Stomach (tissue), 4 donors: Measurements from ENCODE around the gene BANP.

Source experiments
- EP300 ChIP-seq: sonication (generic); formaldehyde crosslinking; IDR thresholded peaks from one replicate; pipeline ENCODE4 v1.6.1; 2017; ENCODE audit warnings: antibody characterized with exemption
- POLR2A ChIP-seq, 4 donors: fragments of 450-650 bp; IDR thresholded peaks; one replicate each; pipeline ENCODE4 v1.6.1; 2016; ENCODE audit warnings: antibody characterized with exemption in 4 of 4, control low read depth in 2 of 4, mild to moderate bottlenecking in 1 of 4, moderate library complexity in 1 of 4
- POLR2AphosphoS5 ChIP-seq, 3 donors: sonication (generic); formaldehyde crosslinking; IDR thresholded peaks; one replicate each; pipeline ENCODE4 v1.6.1; 2016; ENCODE audit warnings: antibody characterized with exemption in 3 of 3
- TF ChIP-seq, protein P1 (sequence below), 7 experiments: fragments of 450-650 bp in 4 of 7; fragments of 200-600 bp in 3 of 7; sonication (generic) in 3 of 7; IDR thresholded peaks; one replicate each; pipeline ENCODE4 v1.5.1; 2016 to 2019; ENCODE audit warnings: antibody characterized with exemption in 7 of 7, control low read depth in 2 of 7, mild to moderate bottlenecking in 1 of 7

DNA sequence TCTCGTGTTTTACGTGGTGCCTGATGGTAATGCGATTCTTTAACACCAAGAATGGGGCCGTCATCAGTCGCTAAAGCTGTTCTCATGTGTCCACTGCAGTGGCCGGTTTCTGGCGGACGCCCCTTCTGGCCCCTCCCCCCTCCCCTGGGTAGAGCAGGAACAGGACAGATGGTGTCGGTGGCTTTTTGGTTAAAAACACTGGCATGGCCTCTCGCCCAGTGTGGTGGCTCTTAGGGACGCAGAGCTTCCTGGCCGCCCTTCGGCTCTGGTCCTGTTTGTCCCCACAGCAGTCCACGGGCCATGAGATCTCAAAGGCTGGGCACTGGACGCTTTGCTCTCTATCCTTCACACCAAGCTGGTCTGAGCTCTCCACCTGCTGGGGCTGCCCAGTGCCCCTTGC, 151.8 kb downstream of the BANP start:
- TF ChIP-seq, protein P1, sequence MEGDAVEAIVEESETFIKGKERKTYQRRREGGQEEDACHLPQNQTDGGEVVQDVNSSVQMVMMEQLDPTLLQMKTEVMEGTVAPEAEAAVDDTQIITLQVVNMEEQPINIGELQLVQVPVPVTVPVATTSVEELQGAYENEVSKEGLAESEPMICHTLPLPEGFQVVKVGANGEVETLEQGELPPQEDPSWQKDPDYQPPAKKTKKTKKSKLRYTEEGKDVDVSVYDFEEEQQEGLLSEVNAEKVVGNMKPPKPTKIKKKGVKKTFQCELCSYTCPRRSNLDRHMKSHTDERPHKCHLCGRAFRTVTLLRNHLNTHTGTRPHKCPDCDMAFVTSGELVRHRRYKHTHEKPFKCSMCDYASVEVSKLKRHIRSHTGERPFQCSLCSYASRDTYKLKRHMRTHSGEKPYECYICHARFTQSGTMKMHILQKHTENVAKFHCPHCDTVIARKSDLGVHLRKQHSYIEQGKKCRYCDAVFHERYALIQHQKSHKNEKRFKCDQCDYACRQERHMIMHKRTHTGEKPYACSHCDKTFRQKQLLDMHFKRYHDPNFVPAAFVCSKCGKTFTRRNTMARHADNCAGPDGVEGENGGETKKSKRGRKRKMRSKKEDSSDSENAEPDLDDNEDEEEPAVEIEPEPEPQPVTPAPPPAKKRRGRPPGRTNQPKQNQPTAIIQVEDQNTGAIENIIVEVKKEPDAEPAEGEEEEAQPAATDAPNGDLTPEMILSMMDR (IDR thresholded peaks at IDR 0.05) = no peak
- TF ChIP-seq POLR2A (IDR thresholded peaks at IDR 0.05) (no peak), POLR2AphosphoS5 (IDR thresholded peaks at IDR 0.05) (no peak), EP300 (no peak)
